ENCODE results near the gene PTP4A1. TPM values are rescaled to one million over a fixed set of nuclear protein-coding genes. Genes with fewer than 3 reads are reported as not detected.
"Not testable (repeated sequence)": the region's sequence is repeated elsewhere in the genome, so short reads cannot be mapped to it uniquely, and the experiment has no call there.

The PTP4A1 gene
- total RNA-seq, 1 donor from 2014 or later = 108 TPM

GRCh38 chr6:63581355-63582013, 9.2 kb downstream of the PTP4A1 start:
- no peaks in the 10 kb centered on the region for H3K9me3 Mint-ChIP-seq (ENCODE audit: low read depth)
- peaks cover 35% of the 10 kb centered on the region for H3K36me3 Mint-ChIP-seq (ENCODE audit: low read depth)
- no peak for TF ChIP-seq CTCF (IDR thresholded peaks at IDR 0.05)
- H3K4me1 Mint-ChIP-seq (ENCODE audit: low read depth) = peaks cover 9% of the 10 kb centered on the region
- no peak overlapping the region for H3K4me3 Mint-ChIP-seq (ENCODE audit: unreplicated experiment)
- no peak overlapping the region for H3K27ac Mint-ChIP-seq (ENCODE audit: unreplicated experiment)
- no peaks in the 10 kb centered on the region for H3K27me3 Mint-ChIP-seq (ENCODE audit: low read depth)
- no peak for DNase-seq (ENCODE audit: low spot score)

GRCh38 chr6:63582579-63583231, 10.4 kb downstream of the PTP4A1 start:
- Mint-ChIP-seq H3K4me1 (ENCODE audit: low read depth) (no peaks in the 10 kb centered on the region), H3K27ac (ENCODE audit: unreplicated experiment) (no peak overlapping the region), H3K36me3 (ENCODE audit: low read depth) (peaks cover 30% of the 10 kb centered on the region), H3K4me3 (ENCODE audit: unreplicated experiment) (no peak overlapping the region), H3K9me3 (ENCODE audit: low read depth) (no peaks in the 10 kb centered on the region), H3K27me3 (ENCODE audit: low read depth) (no peaks in the 10 kb centered on the region)
- no peak for DNase-seq (ENCODE audit: low spot score)
- no peak for TF ChIP-seq CTCF (IDR thresholded peaks at IDR 0.05)

GRCh38 chr6:63584125-63584514, 11.8 kb downstream of the PTP4A1 start:
- Mint-ChIP-seq H3K27ac (ENCODE audit: unreplicated experiment) (no peak overlapping the region), H3K4me3 (ENCODE audit: unreplicated experiment) (no peak overlapping the region), H3K9me3 (ENCODE audit: low read depth) (no peaks in the 10 kb centered on the region), H3K36me3 (ENCODE audit: low read depth) (peaks cover 29% of the 10 kb centered on the region), H3K27me3 (ENCODE audit: low read depth) (no peaks in the 10 kb centered on the region), H3K4me1 (ENCODE audit: low read depth) (no peaks in the 10 kb centered on the region)
- no peak for TF ChIP-seq CTCF (IDR thresholded peaks at IDR 0.05)
- DNase-seq (ENCODE audit: low spot score) = no peak

- Mint-ChIP-seq H3K36me3 (ENCODE audit: low read depth) (peaks cover 27% of the 10 kb centered on the region), H3K9me3 (ENCODE audit: low read depth) (no peaks in the 10 kb centered on the region), H3K27ac (ENCODE audit: unreplicated experiment) (no peak overlapping the region), H3K4me3 (ENCODE audit: unreplicated experiment) (no peak overlapping the region), H3K4me1 (ENCODE audit: low read depth) (no peaks in the 10 kb centered on the region), H3K27me3 (ENCODE audit: low read depth) (no peaks in the 10 kb centered on the region)
- no peak for DNase-seq (ENCODE audit: low spot score)
- TF ChIP-seq CTCF (IDR thresholded peaks at IDR 0.05) = no peak
Measured at GRCh38 chr6:63584566-63584965, 12.3 kb downstream of the PTP4A1 start.

- H3K4me1 Mint-ChIP-seq (ENCODE audit: low read depth); DNase-seq (ENCODE audit: low spot score); H3K4me3 Mint-ChIP-seq (ENCODE audit: unreplicated experiment); H3K27ac Mint-ChIP-seq (ENCODE audit: unreplicated experiment); H3K27me3 Mint-ChIP-seq (ENCODE audit: low read depth); H3K9me3 Mint-ChIP-seq (ENCODE audit: low read depth): not testable (repeated sequence)
- H3K36me3 Mint-ChIP-seq (ENCODE audit: low read depth) = peaks cover 16% of the 10 kb centered on the region
Measured at GRCh38 chr6:63585652-63586051, 13.4 kb downstream of the PTP4A1 start.
